ENCODE results near the gene SRXN1. TPM values are rescaled to one million over a fixed set of nuclear protein-coding genes. Genes with fewer than 3 reads are reported as not detected.

SRXN1 gene
- total and polyA plus RNA-seq, 9 of the 15 experiments (the other 6 are each of a cell fraction or from before 2014, with no cell fraction given): 6.8 to 36.4 (median 21.6) TPM

- no peak for TF ChIP-seq ATF3 (IDR thresholded peaks at IDR 0.05)
- TF ChIP-seq ATF3 (CRISPR knock-in tag; conservative IDR thresholded peaks at IDR 0.05): no peak
- TF ChIP-seq ZKSCAN8 (CRISPR knock-in tag; IDR thresholded peaks at IDR 0.05): no peak
- no peak for TF ChIP-seq GMEB1 (CRISPR knock-in tag; IDR thresholded peaks at IDR 0.05)
- TF ChIP-seq PHF20 (IDR thresholded peaks at IDR 0.05; ENCODE audit: partially characterized antibody): peak; percentile 19
- no peak for TF ChIP-seq SMAD2 (IDR thresholded peaks at IDR 0.05; ENCODE audit: low read depth, low read length)
- TF ChIP-seq ZNF436 (CRISPR knock-in tag; IDR thresholded peaks at IDR 0.05): no peak
- no peak for TF ChIP-seq HMG20A (CRISPR knock-in tag; conservative IDR thresholded peaks at IDR 0.05)
- TF ChIP-seq THRAP3 (IDR thresholded peaks at IDR 0.05; ENCODE audit: borderline replicate concordance): no peak
- TF ChIP-seq TEAD2 (tag; IDR thresholded peaks at IDR 0.05): no peak
- no peak for TF ChIP-seq U2AF1 (optimal IDR thresholded peaks at IDR 0.05; ENCODE audit: low read depth, low read length)
- TF ChIP-seq ZNF3 (CRISPR knock-in tag; IDR thresholded peaks at IDR 0.05): no peak
- TF ChIP-seq TEAD1 (CRISPR knock-in tag; IDR thresholded peaks at IDR 0.05): no peak
- no peak for TF ChIP-seq POU5F1 (IDR thresholded peaks at IDR 0.05; ENCODE audit: borderline replicate concordance, low read depth, low read length, partially characterized antibody)
- TF ChIP-seq MAX (CRISPR knock-in tag; IDR thresholded peaks at IDR 0.05): peak; percentile 13; the same call in 1 of the 2 replicates
- no peak for TF ChIP-seq ZNF586 (CRISPR knock-in tag; conservative IDR thresholded peaks at IDR 0.05)
- no peak for TF ChIP-seq MXD1 (CRISPR knock-in tag; IDR thresholded peaks at IDR 0.05; ENCODE audit: borderline replicate concordance, poor library complexity, severe bottlenecking)
- no peak for TF ChIP-seq SIX5 (IDR thresholded peaks at IDR 0.05; ENCODE audit: borderline replicate concordance in 1 of 2, insufficient read depth in 1 of 2, low read depth in 1 of 2, low read length in 2 of 2)
- TF ChIP-seq ZNF224 (CRISPR knock-in tag; IDR thresholded peaks at IDR 0.05): no peak
- TF ChIP-seq CREB1 (IDR thresholded peaks at IDR 0.05): no peak
- TF ChIP-seq CREB1 (CRISPR knock-in tag; IDR thresholded peaks at IDR 0.05): no peak
These were observed 20.1 kb upstream of the SRXN1 start (continued) for GRCh38 chr20:672963-673602.

Data from K562 (cell line).